Choroid plexus epithelial cell (primary cell): ENCODE measurements around the gene GABRR2.
A peak's percentile ranks its signal among the peaks of the same experiment; 100 is the strongest.
"Not testable (repeated sequence)": the region's sequence is repeated elsewhere in the genome, so short reads cannot be mapped to it uniquely, and the experiment has no call there.

Experiments
- DNase-seq: peaks from one replicate; pipeline ENCODE4 v3.0.0-alpha.2; 2010; ENCODE audit warnings: low read depth
- H3K4me3 ChIP-seq: 2 replicates; pipeline ENCODE4 v1.5.1; 2011; ENCODE audit warnings: low read depth, mild to moderate bottlenecking, control low read depth, low read length, moderate library complexity
- CTCF ChIP-seq: conservative IDR thresholded peaks from 2 replicates; pipeline ENCODE4 v1.5.1; 2011; ENCODE audit warnings: low read depth, mild to moderate bottlenecking, control low read depth, inconsistent platforms, low read length, moderate library complexity

Gene GABRR2

DNA sequence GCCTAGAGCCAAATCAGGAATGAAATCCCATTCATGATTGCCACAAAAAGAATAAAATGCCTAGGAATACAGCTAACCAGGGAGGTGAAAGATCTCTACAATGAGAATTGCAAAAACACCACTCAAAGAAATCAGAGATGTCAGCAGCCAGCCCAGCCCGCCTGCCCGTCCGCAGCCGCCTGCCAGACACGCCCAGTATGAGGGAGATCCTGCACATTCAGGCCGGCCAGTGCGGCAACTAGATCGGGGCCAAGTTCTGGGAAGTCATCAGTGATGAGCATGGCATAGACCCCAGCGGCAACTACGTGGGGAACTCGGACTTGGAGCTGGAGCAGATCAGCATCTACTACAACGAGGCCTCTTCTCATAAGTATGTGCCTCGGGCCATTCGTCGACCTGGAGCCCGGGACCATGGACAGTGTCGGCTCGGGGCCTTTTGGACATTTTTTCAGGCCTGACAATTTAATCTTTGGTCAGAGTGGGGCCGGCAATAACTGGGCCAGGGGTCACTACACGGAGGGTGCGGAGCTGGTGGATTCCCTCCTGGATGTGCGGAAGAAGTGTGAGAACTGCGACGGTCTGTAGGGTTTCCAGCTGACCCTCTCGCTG lies 13.4 kb downstream of the GABRR2 start:
- no peak overlapping the region for H3K4me3 ChIP-seq
- TF ChIP-seq CTCF = no peak
- DNase-seq = no peak

DNA sequence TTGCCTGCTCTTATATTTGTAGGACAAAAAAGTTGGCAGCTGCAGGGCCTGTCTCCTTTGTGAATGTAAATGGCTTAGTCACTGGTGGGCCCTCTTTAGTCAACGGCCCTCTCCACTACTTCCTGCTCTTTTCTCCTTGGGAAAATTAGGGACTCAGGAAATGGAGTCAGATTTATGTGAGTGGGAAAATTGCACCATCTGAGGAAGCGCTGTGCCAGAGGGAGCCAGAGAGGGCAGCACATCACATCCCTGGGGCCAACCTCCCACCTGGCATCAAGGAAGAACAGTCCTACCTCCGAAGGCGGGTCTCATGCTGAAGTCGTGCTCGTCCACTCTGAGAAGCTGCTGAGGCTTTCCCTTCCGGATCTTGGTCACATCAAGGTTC lies 15.6 kb downstream of the GABRR2 start:
- peak; percentile 33 for TF ChIP-seq CTCF
- H3K4me3 ChIP-seq = no peak overlapping the region
- no peak for DNase-seq

DNA sequence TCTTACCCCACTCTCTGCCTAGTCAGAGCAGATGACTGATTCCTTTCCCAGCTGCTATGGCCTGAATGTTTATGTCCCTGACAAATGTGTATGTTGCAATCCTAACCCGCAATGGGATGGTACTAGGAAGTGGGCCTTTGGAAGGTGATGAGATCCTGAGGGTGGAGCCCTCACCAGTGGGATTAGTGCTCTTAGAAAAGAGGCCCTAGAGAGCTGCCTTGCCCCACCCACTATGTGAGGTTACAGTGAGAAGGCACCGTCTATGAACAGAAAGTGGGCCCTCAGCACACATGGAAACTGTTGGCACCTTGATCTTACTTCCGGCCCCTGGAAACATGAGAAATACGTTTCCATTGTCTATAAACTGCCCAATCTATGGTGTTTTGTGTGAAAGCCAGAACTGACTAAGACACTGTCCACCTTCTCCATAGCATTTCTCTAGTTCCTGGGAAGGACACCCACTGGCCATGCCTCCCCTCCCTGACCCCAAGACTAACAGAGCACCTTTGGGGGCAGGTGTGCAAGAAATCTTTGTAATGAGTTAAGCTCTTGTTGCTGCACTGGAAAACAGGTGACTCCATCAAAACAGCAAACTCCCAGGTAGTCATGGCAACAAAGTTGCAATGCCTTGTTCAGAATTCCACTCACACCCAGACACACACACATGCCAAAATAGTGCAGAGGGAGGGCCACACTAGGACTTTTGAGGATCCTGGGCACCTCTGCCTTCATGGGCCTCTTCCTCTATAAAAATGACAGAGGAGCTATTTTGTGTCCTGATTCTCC lies 16.2 kb downstream of the GABRR2 start:
- no peak for TF ChIP-seq CTCF
- peak; percentile 30 for DNase-seq
- H3K4me3 ChIP-seq = no peak overlapping the region

GRCh38 chr6:89297695-89298351 lies 17.3 kb downstream of the GABRR2 start:
- no peak overlapping the region for H3K4me3 ChIP-seq
- TF ChIP-seq CTCF = no peak
- DNase-seq = peak; percentile 96

GRCh38 chr6:89295981-89296380 lies 19.1 kb downstream of the GABRR2 start:
- no peak for TF ChIP-seq CTCF
- no peak overlapping the region for H3K4me3 ChIP-seq
- DNase-seq = no peak

DNA sequence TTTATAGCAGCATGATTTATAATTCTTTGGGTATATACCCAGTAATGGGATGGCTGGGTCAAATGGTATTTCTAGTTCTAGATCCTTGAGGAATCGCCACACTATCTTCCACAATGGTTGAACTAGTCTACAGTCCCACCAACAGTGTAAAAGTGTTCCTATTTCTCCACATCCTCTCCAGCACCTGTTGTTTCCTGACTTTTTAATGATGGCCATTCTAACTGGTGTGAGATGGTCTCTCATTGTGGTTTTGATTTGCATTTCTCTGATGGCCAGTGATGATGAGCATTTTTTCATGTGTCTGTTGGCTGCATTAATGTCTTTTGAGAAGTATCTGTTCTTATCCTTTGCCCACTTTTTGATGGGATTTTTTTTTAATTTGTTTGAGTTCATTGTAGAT lies 20.0 kb downstream of the GABRR2 start:
- H3K4me3 ChIP-seq, DNase-seq: not testable (repeated sequence)

DNA sequence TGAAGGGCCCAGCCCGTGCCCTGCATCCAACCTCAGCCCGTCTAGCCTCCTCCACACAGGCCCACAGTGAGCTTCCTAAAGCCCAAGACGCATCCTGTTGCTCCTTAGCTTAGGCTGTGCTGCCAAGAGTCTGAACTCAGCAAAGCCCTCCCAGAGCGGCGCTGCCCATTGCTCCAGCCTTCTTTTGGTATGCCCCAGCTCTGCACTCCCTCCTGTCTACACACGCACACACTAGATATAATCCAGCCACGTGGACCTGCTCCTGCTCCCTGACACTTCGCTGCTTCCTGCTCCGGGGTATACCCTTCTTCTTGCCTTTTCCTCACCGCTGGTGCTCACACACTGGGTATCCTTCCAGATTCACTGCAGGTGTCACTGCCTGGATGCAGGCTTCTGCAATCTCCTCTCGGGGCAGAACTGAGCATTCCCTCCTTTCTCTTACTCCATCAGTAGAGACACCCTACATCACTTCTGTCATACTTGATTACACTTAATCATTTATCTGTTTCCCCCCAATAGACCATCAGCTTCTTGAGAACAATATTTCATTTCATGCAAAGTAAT lies 23.8 kb downstream of the GABRR2 start:
- no peak overlapping the region for H3K4me3 ChIP-seq
- no peak for TF ChIP-seq CTCF

More for the DNA sequence above, 23.8 kb downstream of the GABRR2 start:
- no peak for DNase-seq
